ENCODE results near the gene EVX1. TPM values are rescaled to one million over a fixed set of nuclear protein-coding genes. Genes with fewer than 3 reads are reported as not detected.

Gene EVX1
- total RNA-seq, 1 donor from 2014 or later: 0.41 TPM

DNA sequence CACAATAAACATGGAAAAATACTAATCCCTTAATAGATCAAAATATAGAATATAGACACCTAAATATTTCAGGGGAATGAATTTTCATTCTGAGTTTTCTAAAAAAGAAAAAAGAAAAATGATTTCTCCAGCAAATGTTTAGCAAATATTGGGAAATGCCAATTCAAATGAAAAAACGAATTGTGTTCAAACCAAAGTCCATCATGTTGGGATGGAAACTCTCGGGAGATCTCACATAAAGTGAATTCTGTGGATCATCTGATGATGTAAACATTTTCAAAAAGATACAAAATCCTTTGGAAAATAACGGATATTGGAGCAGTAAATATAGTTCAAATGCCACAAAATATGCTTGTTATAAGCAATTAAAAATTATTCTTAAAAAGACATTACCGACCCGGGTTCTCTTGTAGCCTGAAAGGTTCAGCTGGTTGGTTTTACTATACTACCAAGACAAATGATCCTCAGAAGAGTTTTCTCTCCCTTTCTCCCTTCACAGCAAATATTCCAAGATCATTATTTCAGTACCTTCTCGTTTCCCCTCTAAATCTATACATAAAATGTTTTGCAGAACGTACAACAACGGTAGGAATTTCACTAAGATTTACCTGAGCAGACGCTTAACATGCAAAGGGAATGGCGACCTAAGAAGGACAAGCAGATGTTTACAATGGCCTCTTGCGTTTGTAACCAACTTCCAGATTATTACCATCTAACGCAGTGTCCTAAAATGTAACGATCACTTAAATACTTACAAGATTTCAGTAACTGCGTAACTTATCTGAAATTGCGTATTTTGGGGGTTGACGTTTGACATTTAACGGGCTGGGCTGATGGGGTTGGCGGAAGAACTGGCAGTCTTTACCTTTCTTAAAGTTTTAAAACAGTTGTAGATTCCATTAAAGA, 45.2 kb upstream of the EVX1 start:
- TF ChIP-seq, protein P1, sequence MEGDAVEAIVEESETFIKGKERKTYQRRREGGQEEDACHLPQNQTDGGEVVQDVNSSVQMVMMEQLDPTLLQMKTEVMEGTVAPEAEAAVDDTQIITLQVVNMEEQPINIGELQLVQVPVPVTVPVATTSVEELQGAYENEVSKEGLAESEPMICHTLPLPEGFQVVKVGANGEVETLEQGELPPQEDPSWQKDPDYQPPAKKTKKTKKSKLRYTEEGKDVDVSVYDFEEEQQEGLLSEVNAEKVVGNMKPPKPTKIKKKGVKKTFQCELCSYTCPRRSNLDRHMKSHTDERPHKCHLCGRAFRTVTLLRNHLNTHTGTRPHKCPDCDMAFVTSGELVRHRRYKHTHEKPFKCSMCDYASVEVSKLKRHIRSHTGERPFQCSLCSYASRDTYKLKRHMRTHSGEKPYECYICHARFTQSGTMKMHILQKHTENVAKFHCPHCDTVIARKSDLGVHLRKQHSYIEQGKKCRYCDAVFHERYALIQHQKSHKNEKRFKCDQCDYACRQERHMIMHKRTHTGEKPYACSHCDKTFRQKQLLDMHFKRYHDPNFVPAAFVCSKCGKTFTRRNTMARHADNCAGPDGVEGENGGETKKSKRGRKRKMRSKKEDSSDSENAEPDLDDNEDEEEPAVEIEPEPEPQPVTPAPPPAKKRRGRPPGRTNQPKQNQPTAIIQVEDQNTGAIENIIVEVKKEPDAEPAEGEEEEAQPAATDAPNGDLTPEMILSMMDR (conservative IDR thresholded peaks at IDR 0.05): no peak
- H3K27ac Mint-ChIP-seq: no peak overlapping the region
- DNase-seq (ENCODE audit: extremely low spot score, unreplicated experiment): no peak

DNA sequence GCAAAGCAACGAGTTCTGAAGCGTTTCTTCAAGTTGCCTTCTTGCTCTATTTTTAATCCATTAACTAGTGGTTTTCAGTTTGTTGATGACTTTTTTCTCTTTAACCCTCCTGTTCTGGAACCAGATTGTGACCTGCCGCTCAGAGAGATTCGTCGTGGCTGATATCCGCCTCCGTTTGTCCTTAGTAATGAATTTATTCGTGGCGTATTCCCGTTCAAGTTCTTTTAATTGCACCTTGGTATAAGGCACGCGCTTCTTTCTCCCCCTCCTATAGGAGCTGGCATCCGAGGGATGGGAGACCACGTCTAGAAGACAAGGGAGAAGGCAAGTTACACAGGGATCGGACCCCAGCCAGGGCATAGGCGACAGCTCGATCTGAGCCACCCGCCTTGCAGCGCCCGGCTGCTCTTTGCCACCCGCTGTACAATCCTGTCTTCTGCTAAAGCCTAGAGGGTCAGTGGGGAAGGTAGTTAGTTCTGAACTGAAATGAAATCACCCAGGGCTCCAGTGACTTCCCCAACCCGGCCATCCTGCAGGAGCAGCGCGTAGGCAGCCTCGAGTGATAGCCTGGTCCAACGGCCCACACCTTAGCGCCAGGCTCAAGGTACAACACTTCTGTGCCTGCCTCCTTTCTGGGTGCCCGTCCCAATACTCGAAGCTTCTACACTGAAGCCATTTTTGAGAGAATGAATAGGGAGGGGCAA, 44.3 kb upstream of the EVX1 start:
- H3K27ac Mint-ChIP-seq: no peak overlapping the region
- no peaks in the 10 kb centered on the region for H3K36me3 Mint-ChIP-seq
- H3K9me3 Mint-ChIP-seq: no peaks in the 10 kb centered on the region
- DNase-seq (ENCODE audit: extremely low spot score, unreplicated experiment): peak; percentile 62
- H3K27me3 Mint-ChIP-seq: peaks cover 95% of the 10 kb centered on the region
- peaks cover 7% of the 10 kb centered on the region for H3K4me1 Mint-ChIP-seq (ENCODE audit: unreplicated experiment)
- TF ChIP-seq, protein P1 (conservative IDR thresholded peaks at IDR 0.05): no peak
- H3K4me3 Mint-ChIP-seq: peak overlapping the region; percentile 80

More for the DNA sequence above, 45.2 kb upstream of the EVX1 start:
- peak overlapping the region; percentile 4 for H3K4me3 Mint-ChIP-seq
- no peaks in the 10 kb centered on the region for H3K9me3 Mint-ChIP-seq
- H3K27me3 Mint-ChIP-seq: peaks cover 93% of the 10 kb centered on the region
- peaks cover 7% of the 10 kb centered on the region for H3K4me1 Mint-ChIP-seq (ENCODE audit: unreplicated experiment)
- no peaks in the 10 kb centered on the region for H3K36me3 Mint-ChIP-seq

DNA sequence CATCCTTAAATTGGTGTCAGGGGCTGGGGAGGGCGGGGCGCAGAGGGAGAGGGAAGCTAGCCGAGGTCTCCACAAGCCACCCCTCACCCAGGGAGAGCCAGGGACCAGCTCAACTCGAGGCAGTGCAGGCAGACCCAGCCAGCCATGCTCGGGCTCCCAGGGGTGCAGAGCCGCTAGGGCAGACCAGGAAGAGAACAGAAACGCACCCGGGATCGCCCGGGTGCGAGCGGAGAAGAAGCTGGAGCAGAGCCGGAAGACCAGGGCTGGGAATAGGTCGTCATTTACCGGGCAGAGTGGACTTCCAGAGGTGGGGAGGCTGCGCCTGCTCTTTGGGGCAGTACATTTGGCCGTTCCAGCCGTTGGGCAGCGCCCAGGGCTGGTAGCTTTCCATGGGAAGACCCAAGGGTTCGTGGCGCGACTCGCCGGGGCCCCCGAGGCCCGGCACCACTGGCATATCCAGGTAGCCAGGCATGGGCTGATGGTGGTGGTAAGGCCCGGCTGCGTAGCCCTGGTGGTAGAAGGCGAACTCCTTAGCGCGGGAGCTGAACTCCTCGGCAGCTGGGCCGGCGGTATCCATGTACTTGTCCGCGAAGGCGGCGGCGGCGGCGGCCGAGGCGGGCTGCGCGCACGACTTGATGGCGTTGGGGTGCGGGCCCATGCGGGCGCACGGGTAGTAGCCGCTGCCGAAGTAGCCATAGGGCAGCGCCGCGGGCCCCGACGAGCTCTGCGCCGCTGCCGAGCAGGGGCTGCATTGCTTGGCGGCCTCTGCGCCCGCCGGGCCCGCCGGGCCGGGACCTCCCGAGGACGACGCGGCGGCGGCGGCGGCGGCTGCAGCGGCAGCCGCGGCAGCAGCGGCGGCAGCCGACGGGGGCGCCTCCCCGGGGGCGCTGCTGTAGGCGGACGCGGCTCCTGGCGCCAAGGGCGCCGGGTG, 43.5 kb upstream of the EVX1 start:
- peaks cover 7% of the 10 kb centered on the region for H3K4me1 Mint-ChIP-seq (ENCODE audit: unreplicated experiment)
- peak; percentile 69 for DNase-seq (ENCODE audit: extremely low spot score, unreplicated experiment)
- no peak overlapping the region for H3K27ac Mint-ChIP-seq
- TF ChIP-seq, protein P1 (conservative IDR thresholded peaks at IDR 0.05): peak; percentile 19
- peaks cover 95% of the 10 kb centered on the region for H3K27me3 Mint-ChIP-seq
- no peaks in the 10 kb centered on the region for H3K36me3 Mint-ChIP-seq
- peak overlapping the region; percentile 80 for H3K4me3 Mint-ChIP-seq
- no peaks in the 10 kb centered on the region for H3K9me3 Mint-ChIP-seq

DNA sequence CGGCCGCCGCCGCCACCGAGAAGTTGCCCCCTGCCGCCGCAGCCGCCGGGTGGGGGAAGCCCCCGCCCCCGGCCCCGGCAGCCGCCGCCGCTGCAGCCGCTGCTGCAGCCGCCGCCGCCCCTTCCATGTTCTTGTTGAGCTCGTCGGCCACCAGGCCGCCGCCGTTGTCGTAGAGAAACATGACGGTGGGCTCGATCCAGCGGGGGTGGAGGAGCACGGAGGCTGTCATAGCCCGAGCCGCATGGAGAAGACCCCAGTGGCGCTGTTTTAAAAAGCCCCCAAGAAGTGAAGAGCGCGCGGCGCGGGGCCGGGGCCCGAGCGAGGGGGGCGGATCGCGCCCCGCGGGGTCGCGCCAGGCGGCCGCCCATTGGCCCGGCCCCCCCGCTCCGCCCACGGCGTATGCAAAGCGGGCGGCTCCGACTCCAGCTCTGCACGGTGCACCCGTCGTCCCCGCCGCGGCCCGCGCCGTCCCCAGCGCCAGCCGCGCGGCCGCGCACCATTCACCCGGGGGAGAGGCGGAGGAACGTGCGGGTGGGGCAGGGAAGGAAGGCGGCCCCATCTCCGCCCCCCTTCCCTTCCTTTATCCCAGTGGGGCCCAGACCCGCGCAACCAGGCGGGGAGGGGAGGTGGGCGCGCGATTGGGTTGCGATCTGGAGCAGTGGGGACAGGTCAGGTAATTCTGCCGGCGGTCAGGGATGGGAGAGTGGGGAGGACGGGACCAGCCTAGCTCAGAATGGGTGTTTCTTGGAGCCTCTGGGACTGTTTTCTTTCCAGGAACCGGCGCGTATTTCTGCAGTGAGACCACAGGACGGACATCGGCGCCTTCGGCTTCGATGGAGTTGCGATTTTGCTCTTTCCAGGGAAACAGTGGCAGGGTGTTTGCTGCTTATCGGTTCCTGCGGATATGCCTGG, 42.5 kb upstream of the EVX1 start, which contains the start of gene HOXA13:
Gene HOXA13 (minus strand): TSS at position 243 of the 912 bp plus-strand sequence. CDS start 14 bp downstream, at position 229.
- DNase-seq (ENCODE audit: extremely low spot score, unreplicated experiment): peak; percentile 69
- TF ChIP-seq, protein P1 (conservative IDR thresholded peaks at IDR 0.05): no peak
- Mint-ChIP-seq H3K27ac (peak within 1 kb of the TSS; percentile 29), H3K36me3 (no peaks in the 10 kb centered on the region), H3K4me3 (peak within 1 kb of the TSS; percentile 89), H3K27me3 (peaks cover 95% of the 10 kb centered on the region), H3K9me3 (no peaks in the 10 kb centered on the region), H3K4me1 (ENCODE audit: unreplicated experiment) (peaks cover 7% of the 10 kb centered on the region)
